Measurements from ENCODE around the gene HIC1. TPM values are rescaled to one million over a fixed set of nuclear protein-coding genes. Genes with fewer than 3 reads are reported as not detected.

HIC1 gene
- total and polyA plus RNA-seq, 9 of the 15 experiments (the other 6 are each of a cell fraction or from before 2014, with no cell fraction given): 0.01 to 2.5 (median 0.18) TPM

DNA sequence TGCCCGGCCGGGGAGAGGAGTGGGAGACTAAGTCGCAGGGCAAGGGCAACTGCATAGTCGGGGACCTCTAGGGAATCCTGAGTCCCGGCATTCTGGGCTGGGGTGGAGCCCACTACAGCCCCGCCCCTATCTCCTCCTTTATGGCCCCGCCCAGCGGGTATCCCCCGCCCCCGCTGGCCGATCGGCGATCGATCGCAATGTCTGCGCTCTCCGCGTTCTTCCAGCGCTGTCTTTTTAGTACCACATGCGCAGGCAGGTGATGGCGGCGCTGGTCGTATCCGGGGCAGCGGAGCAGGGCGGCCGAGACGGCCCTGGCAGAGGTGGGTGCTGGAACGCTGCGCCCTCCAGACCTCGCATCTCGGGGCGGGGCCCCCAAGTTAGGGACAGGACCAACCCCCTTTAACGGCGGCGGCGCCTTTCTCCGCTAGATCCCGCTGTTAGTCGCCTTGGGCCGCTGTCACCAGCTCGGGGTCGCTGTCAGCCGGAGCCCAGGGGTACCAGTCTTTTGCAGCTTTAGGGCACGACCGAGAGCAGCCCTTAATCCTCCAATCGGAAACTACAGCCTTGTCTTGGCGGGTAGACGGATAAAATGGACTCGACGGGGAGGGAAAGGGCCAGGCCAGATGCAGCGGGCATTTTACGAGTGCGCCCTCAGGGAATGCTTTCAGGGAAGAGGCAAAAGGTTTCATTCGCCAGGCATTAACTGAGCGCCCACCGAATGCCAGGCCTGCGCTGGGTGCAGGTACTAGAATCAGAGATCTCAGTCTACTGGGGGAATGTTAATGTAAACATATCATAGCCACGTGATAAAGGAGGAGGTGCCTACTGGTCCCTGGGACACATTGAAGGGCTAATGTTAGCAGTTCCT, 24.8 kb upstream of the HIC1 start, which contains the start of gene DPH1 (continued):
- TF ChIP-seq, protein P1, sequence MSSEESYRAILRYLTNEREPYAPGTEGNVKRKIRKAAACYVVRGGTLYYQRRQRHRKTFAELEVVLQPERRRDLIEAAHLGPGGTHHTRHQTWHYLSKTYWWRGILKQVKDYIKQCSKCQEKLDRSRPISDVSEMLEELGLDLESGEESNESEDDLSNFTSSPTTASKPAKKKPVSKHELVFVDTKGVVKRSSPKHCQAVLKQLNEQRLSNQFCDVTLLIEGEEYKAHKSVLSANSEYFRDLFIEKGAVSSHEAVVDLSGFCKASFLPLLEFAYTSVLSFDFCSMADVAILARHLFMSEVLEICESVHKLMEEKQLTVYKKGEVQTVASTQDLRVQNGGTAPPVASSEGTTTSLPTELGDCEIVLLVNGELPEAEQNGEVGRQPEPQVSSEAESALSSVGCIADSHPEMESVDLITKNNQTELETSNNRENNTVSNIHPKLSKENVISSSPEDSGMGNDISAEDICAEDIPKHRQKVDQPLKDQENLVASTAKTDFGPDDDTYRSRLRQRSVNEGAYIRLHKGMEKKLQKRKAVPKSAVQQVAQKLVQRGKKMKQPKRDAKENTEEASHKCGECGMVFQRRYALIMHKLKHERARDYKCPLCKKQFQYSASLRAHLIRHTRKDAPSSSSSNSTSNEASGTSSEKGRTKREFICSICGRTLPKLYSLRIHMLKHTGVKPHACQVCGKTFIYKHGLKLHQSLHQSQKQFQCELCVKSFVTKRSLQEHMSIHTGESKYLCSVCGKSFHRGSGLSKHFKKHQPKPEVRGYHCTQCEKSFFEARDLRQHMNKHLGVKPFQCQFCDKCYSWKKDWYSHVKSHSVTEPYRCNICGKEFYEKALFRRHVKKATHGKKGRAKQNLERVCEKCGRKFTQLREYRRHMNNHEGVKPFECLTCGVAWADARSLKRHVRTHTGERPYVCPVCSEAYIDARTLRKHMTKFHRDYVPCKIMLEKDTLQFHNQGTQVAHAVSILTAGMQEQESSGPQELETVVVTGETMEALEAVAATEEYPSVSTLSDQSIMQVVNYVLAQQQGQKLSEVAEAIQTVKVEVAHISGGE (CRISPR knock-in tag; IDR thresholded peaks at IDR 0.05): no peak
- TF ChIP-seq ZBTB33 (CRISPR knock-in tag; IDR thresholded peaks at IDR 0.05): no peak
- TF ChIP-seq SMAD3 (CRISPR knock-in tag; conservative IDR thresholded peaks at IDR 0.05): no peak
- no peak for TF ChIP-seq ZNF124 (CRISPR knock-in tag; IDR thresholded peaks at IDR 0.05)
- no peak for TF ChIP-seq SMAD1 (IDR thresholded peaks at IDR 0.05; ENCODE audit: low read depth, low read length, partially characterized antibody)
- TF ChIP-seq ZKSCAN1 (IDR thresholded peaks at IDR 0.05; ENCODE audit: low read depth, low read length): no peak
- TF ChIP-seq HDAC1 (IDR thresholded peaks at IDR 0.05): peak; percentile 63 to 100; a peak in 3 of 4 replicates
- TF ChIP-seq MTF1 (CRISPR knock-in tag; IDR thresholded peaks at IDR 0.05; ENCODE audit: borderline replicate concordance): no peak
- no peak; the same call in 1 of the 2 replicates for TF ChIP-seq CEBPG (CRISPR knock-in tag; IDR thresholded peaks at IDR 0.05)
- TF ChIP-seq CEBPG (tag; conservative IDR thresholded peaks at IDR 0.05 in 1 of 2, IDR thresholded peaks at IDR 0.05 in 1 of 2): no peak
- TF ChIP-seq TAF1 (IDR thresholded peaks at IDR 0.05; ENCODE audit: control insufficient read depth, extremely low read depth, insufficient read depth, low read length, severe bottlenecking): peak; percentile 71
- TF ChIP-seq ZNF274 (IDR thresholded peaks at IDR 0.05; ENCODE audit: borderline replicate concordance, low read depth, low read length): no peak
- TF ChIP-seq HSF4 (CRISPR knock-in tag; IDR thresholded peaks at IDR 0.05; ENCODE audit: borderline replicate concordance): no peak
- TF ChIP-seq EP400 (IDR thresholded peaks at IDR 0.05): peak; percentile 93
- no peak for TF ChIP-seq TFAM (CRISPR knock-in tag; conservative IDR thresholded peaks at IDR 0.05)
- no peak for TF ChIP-seq TFE3 (CRISPR knock-in tag; IDR thresholded peaks at IDR 0.05)
- TF ChIP-seq ZBTB8A (IDR thresholded peaks at IDR 0.05; ENCODE audit: partially characterized antibody): no peak
- TF ChIP-seq ESRRA (IDR thresholded peaks at IDR 0.05; ENCODE audit: borderline replicate concordance, low read depth): 0 out of 2 replicates have a peak, but pooled peaks have one; percentile 27
- no peak for TF ChIP-seq ARID1B (IDR thresholded peaks at IDR 0.05)
- no peak for TF ChIP-seq SRSF3 (IDR thresholded peaks at IDR 0.05; ENCODE audit: insufficient read depth, low read length)

Data from K562 (cell line).